Activated T-cell treated with anti-CD3 and anti-CD28 coated beads, Interleukin-2, amount 50 U/mL, for 72 hours (primary cell): ENCODE measurements around the gene PLXNA1. TPM values are rescaled to one million over a fixed set of nuclear protein-coding genes. Genes with fewer than 3 reads are reported as not detected.

ENCODE experiments used
- ATAC-seq, 2 donors: fragments of 150-1000 bp; cut with Tn5 transposase; replicated peaks in 1 of 2; 2 replicates each; pipeline ENCODE4 v1.10.0; 2021; ENCODE audit warnings: moderate library complexity in 2 of 2, mild to moderate bottlenecking in 1 of 2
- DNase-seq, 2 donors: peaks; one replicate each; pipeline ENCODE4 v3.0.0; 2021 to 2022; ENCODE audit warnings: mixed read lengths in 1 of 2
- H3K27ac Mint-ChIP-seq: one replicate; pipeline ENCODE4 v1.8.0; 2022; ENCODE audit warnings: mild to moderate bottlenecking, moderate library complexity, mixed read lengths
- H3K27me3 Mint-ChIP-seq: one replicate; pipeline ENCODE4 v1.8.0; 2022; ENCODE audit warnings: low read depth, mixed read lengths
- H3K36me3 Mint-ChIP-seq, 2 donors: one replicate each; pipeline ENCODE4 v1.8.0; 2022; ENCODE audit warnings: mixed read lengths in 2 of 2, mild to moderate bottlenecking in 1 of 2; ENCODE audit not compliant: insufficient read depth in 2 of 2
- H3K4me1 Mint-ChIP-seq: one replicate; pipeline ENCODE4 v1.8.0; 2022; ENCODE audit warnings: low read depth, mixed read lengths
- H3K4me3 Mint-ChIP-seq, 2 donors: one replicate each; pipeline ENCODE4 v1.8.0; 2022; ENCODE audit warnings: mild to moderate bottlenecking in 2 of 2, mixed read lengths in 2 of 2, moderate library complexity in 2 of 2
- H3K9me3 Mint-ChIP-seq, 2 donors: one replicate each; pipeline ENCODE4 v1.8.0; 2022; ENCODE audit warnings: mixed read lengths in 2 of 2
- total RNA-seq, 2 donors: library from RNA; stranded (reverse); gene quantifications; one replicate each; pipeline ENCODE4 v1.2.3, GENCODE V29; 2022

Gene PLXNA1
- total RNA-seq, 2 donors from 2014 or later = 3.7 to 5.2 TPM

DNA sequence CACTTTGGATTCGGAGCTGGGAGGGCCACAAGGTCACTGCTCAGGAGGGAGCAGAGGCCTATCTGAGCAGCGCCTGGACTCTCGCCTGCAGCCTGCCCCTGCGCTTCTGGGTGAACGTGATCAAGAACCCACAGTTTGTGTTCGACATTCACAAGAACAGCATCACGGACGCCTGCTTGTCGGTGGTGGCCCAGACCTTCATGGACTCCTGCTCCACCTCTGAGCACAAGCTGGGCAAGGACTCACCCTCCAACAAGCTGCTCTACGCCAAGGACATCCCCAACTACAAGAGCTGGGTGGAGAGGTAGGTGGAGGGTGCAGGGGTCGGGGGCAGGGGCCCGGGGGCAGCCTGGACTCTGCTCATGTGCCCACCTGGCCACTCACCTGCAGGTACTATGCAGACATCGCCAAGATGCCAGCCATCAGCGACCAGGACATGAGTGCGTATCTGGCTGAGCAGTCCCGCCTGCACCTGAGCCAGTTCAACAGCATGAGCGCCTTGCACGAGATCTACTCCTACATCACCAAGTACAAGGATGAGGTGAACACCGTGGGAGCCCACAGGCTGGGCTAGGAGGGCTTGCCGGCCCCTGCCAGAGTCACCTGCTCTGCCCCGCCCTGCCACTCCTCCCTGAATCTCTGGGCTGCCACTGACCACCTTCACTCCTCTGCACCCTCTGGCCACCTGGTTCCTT lies 49.5 kb downstream of the PLXNA1 start:
- no peaks in the 10 kb centered on the region for H3K36me3 Mint-ChIP-seq
- no peaks in the 10 kb centered on the region for H3K9me3 Mint-ChIP-seq
- no peak for DNase-seq
- H3K27me3 Mint-ChIP-seq = no peaks in the 10 kb centered on the region
- ATAC-seq = no peak
- H3K4me3 Mint-ChIP-seq = no peak overlapping the region
- no peak overlapping the region for H3K27ac Mint-ChIP-seq
- no peaks in the 10 kb centered on the region for H3K4me1 Mint-ChIP-seq

Other genes starting within 250 kb of the PLXNA1 start
- gene PRR23E, start 210.0 kb downstream of the PLXNA1 start, total RNA-seq = not detected